GF-D8 (cell line): Measurements from ENCODE around the gene ITIH2.
"Not testable (repeated sequence)": the region's sequence is repeated elsewhere in the genome, so short reads cannot be mapped to it uniquely, and the experiment has no call there.

Experiments used
- DNase-seq: peaks from one replicate; lab custom pipeline; 2025; lab: John Stamatoyannopoulos, UW

Gene ITIH2

GRCh38 chr10:7703140-7703539 is at the start of gene ITIH2:
ITIH2 (plus strand) TSS chr10:7703316; CDS start chr10:7703435, 119 bp downstream.
- DNase-seq, result no peak

DNA sequence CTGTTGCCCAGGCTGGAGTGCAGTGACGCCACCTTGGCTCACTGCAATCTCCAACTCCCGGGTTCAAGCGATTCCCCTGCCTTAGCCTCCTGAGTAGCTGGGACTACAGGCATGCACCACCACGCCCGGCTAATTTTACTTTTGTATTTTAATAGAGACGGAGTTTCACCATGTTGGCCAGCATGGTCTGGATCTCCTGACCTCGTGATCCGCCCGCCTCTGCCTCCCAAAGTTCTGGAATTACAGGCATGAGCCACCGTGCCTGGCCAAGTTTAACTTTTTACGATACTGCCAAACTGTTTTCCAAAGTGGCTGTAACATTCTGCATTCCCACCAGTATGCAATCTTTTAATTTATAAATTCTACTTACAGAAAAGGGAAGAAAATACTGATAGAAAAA is 46.0 kb upstream of the ITIH2 start:
- DNase-seq, result not testable (repeated sequence)

- DNase-seq, result no peak
Measured at GRCh38 chr10:7657552-7657951, 45.6 kb upstream of the ITIH2 start.

- no peak for DNase-seq
Measured at GRCh38 chr10:7659560-7659959, 43.6 kb upstream of the ITIH2 start.

DNA sequence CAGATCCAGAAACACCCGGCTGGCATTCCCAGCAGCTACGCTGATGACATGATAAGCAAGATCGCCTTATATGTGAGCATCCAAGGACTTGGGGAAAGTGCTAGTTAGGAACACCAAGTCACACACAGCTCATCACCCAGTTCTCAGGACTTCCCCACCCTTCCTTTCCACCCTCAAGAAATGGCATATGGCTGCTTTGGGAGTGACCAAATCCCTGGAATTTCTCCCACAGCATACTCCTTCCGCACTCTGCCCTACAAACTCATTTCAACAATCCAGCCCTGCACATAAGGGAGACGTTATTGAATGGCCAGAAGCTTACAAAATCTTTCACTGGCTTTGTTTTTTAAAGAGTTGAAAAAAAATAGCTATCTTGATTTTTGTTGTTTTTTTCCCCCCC is 40.6 kb upstream of the ITIH2 start:
- no peak for DNase-seq

DNA sequence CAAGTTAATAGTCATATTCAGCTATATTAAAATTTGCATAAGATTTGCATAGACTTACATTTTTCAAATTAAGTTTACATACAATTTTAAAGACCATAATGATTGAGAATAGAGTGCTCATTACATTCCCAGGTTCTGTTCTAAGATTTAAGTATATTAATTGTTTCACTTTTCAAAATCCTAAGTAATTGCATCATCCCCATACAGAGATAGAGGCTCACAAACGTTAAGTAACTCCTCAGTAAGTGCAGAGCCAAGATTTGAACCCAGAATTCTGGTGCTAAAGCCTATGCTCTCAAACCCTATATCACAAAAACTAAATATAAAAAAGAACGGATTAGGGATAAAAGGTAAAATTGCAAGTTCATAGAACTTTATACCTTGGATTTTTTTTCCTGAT is 38.4 kb upstream of the ITIH2 start:
- no peak for DNase-seq

- no peak for DNase-seq
Measured at GRCh38 chr10:7665767-7666166, 37.3 kb upstream of the ITIH2 start.

- DNase-seq, result no peak
Measured at GRCh38 chr10:7666253-7667023, 36.7 kb upstream of the ITIH2 start, which contains the start of gene ITIH5. ITIH5 (minus strand) TSS chr10:7666966; CDS start chr10:7666892, 74 bp downstream.

GRCh38 chr10:7667262-7668141 is 35.6 kb upstream of the ITIH2 start:
- no peak for DNase-seq

GRCh38 chr10:7670157-7670556 is 33.0 kb upstream of the ITIH2 start:
- DNase-seq, result no peak

GRCh38 chr10:7672341-7673134 is 30.6 kb upstream of the ITIH2 start:
- DNase-seq, result no peak

- DNase-seq, result no peak
Measured at GRCh38 chr10:7679256-7679655, 23.9 kb upstream of the ITIH2 start.

DNA sequence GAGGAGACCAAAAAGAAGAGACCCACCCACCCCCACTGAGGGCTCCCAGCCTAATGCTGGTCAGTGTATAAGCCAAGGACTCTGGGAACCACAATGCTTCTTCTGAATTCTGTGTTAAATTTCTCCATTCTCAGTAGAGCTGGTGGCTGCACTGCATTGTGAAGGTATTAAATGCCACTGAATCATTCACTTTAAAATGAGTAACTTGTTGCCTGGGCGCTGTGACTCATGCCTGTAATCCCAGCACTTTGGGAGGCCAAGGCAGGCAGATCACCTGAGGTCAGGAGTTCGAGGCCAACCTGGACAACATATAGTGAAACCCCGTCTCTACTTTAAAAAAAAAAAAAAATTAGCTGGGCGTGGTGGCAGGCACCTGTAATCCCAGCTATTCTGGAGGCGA is 23.0 kb upstream of the ITIH2 start:
- not testable (repeated sequence) for DNase-seq

GRCh38 chr10:7686351-7687171 is 16.6 kb upstream of the ITIH2 start:
- DNase-seq, result no peak

DNA sequence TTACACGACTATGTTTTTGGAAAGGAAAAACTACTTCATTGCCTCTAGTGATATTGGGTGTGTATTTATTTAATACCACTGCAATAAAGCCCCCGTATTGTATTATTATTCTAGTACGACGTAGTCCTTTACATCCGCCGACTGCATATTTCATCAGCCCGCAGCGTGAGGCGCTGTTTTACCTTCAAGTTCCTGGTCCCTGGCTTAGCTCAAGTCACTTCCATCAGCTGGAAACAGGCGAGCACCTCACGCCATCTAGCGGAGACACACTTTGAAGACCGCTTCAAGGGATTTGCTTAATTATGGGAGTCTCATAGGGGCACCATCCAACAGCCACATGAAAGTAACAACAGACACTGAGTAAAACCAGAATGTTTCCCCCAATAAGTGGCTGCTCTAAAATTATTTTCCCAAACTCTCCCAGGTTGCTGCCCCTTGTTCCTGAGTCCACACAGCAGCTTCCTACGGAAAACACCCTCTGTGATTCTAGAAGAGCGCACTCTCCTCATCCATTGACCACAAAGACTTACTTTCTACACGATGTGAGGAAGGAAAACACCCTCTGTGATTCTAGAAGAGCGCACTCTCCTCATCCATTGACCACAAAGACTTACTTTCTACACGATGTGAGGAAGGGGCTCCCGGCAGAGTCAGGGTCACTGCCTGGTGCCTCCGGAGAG is 15.7 kb upstream of the ITIH2 start:
- DNase-seq, result peak; percentile 68

DNA sequence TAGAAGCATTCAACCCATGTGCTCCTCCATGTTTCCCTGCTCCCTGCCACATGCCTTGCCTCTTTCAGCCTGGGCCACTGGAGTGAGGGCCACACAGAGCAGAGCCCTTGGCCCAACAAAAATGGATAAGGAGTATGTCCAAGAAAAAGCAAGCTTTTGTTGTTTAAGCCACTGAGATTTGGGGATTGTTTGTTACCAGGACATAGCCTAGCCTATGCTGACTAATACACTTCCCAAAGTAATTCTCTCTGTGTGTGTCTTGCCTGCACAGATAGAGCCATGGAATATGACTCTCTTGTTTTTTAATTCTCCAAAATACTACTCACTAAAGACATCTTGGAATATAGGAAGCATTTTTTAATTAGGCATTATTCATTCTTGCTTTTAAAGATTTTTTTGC is 13.5 kb upstream of the ITIH2 start:
- no peak for DNase-seq

DNA sequence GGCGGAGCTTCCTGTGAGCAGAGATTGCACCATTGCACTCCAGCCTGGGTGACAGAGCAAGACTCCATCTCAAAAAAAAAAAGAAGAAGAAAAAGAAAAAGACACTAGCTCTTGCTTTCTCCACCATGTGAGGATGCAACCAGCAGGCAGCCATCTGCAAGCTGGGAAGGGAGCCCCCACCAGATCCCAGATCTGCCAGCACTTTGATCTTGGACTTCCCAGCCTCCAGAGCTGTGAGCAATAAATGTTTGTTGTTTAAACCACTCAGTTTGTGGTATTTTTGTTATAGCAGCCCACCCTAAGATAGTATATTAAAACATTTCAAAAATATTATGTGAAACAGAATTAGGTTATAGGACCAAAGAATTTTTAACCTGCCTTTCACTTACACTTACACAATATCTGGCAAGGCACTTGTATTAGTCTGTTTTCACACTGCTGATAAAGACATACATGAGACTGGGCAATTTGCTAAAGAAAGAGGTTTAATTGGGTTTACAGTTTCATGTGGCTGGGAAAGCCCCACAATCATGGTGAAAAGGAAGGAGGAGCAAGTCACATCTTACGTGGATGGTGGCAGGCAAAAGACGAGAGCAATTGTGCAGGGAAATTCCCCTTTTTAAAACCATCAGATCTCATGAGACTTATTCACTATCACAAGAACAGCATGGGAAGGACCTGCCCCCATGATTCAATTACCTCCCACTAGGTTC is 12.1 kb upstream of the ITIH2 start:
- not testable (repeated sequence) for DNase-seq

DNA sequence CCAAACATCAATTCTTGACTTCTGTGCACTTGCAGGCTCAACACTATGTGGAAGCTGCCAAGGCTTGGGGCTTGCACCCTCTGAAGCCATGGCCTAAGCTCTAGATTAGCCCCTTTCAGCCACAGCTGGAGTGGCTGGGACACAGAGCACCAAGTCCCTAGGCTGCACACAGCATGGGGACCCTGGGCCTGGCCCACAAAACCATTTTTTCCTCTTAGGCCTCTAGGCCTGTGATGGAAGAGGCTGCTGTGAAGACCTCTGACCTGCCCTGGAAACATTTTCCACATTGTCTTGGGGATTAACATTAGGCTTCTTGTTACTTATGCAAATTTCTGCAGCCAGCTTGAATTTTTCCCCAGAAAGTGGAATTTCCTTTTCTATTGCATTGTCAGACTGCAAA is 10.7 kb upstream of the ITIH2 start:
- not testable (repeated sequence) for DNase-seq

DNA sequence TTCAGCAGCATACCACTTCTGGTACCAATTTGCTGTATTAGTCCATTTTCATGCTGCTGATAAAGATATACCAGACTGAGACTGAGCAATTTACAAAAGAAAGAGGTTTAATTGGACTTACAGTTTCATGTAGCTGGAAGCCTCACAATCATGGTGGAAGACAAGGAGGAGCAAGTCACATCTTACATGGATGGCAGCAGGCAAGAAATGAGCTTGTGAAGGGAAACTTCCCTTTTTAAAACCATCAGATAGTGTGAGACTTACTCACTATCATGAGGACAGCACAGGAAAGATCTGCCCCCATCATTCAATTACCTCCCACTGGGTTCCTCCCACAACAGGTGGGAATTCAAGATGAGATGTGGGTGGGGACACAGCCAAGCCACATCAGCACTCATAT is 9.9 kb upstream of the ITIH2 start:
- not testable (repeated sequence) for DNase-seq

- DNase-seq, result no peak
Measured at GRCh38 chr10:7696545-7696944, 6.6 kb upstream of the ITIH2 start.
